A549 (cell line): ENCODE results near the gene ELOVL3. TPM values are rescaled to one million over a fixed set of nuclear protein-coding genes. Genes with fewer than 3 reads are reported as not detected.

Experiments
- ATAC-seq, 2 experiments: fragments of 200-7000 bp in 1 of 2; fragments of >200 bp in 1 of 2; cut with Nextera tagmentation in 1 of 2; cut with Tn5 transposase in 1 of 2; 3 replicates each; pipeline versions ENCODE4 v1.8.0 to v1.9.1; 2018 to 2020; ENCODE audit warnings: mild to moderate bottlenecking in 1 of 2, moderate library complexity in 1 of 2
- CTCF ChIA-PET: fragments of 300-600 bp; sonication (Branson Sonifier 250); formaldehyde crosslinking; extraction: SDS; loops from one replicate; lab custom pipeline; 2021; ENCODE audit warnings: antibody characterized with exemption, inconsistent platforms; lab: Yijun Ruan, JAX
- POLR2A ChIA-PET: fragments of 350-600 bp; formaldehyde crosslinking; extraction: SDS; loops from one replicate; lab custom pipeline; 2021; ENCODE audit warnings: antibody characterized with exemption, inconsistent platforms; lab: Yijun Ruan, JAX
- DNase-seq, 2 experiments: peaks; one replicate each; pipeline versions ENCODE4 v3.0.0 to v3.0.0-alpha.2; 2011 to 2016; ENCODE audit warnings: low read depth in 1 of 2, low spot score in 1 of 2
- FAIRE-seq: peaks from 2 replicates; lab custom pipeline; 2011; peaks lifted over from hg19 to GRCh38; lab: Jason Lieb, UNC
- H3K27ac ChIP-seq, 2 experiments: fragments of >200 bp; sonication (Bioruptor Twin); formaldehyde crosslinking; 3 replicates each; pipeline ENCODE4 v1.5.1; 2016 to 2017
- H3K4me1 ChIP-seq: fragments of >200 bp; sonication (Bioruptor Twin); formaldehyde crosslinking; 3 replicates; pipeline ENCODE4 v1.6.1; 2016
- H3K4me2 ChIP-seq: fragments of >200 bp; sonication (Bioruptor Twin); formaldehyde crosslinking; 3 replicates; pipeline ENCODE4 v1.6.1; 2016
- H3K4me3 ChIP-seq: fragments of >200 bp; sonication (Bioruptor Twin); formaldehyde crosslinking; 3 replicates; pipeline ENCODE4 v1.5.1; 2016
- H3K9me3 ChIP-seq: fragments of >200 bp; sonication (Bioruptor Twin); formaldehyde crosslinking; 3 replicates; pipeline ENCODE4 v1.6.1; 2016
- ATOH8 ChIP-seq: fragments of 250-450 bp; sonication (Bioruptor Pico); IDR thresholded peaks from 2 replicates; pipeline ENCODE4 v1.5.0; 2020; ENCODE audit warnings: low read depth, mild to moderate bottlenecking, moderate library complexity
- CEBPB ChIP-seq, 2 experiments: fragments of >200 bp in 1 of 2; sonication (Bioruptor Twin) in 1 of 2; formaldehyde crosslinking in 1 of 2; IDR thresholded peaks; 2 replicates each; pipeline ENCODE4 v1.6.1; 2012 to 2016
- E2F6 ChIP-seq: IDR thresholded peaks from 2 replicates; pipeline ENCODE4 v1.6.1; 2012; ENCODE audit warnings: low read depth, borderline replicate concordance
- EHF ChIP-seq: fragments of 250-450 bp; sonication (Bioruptor Pico); IDR thresholded peaks from 2 replicates; pipeline ENCODE4 v1.5.0; 2020; ENCODE audit warnings: mild to moderate bottlenecking
- EP300 ChIP-seq, 2 experiments: fragments of >200 bp; sonication (Bioruptor Twin); formaldehyde crosslinking; IDR thresholded peaks; 2 replicates in 1 of 2; 3 replicates in 1 of 2; pipeline ENCODE4 v1.6.1; 2016 to 2017
- FOXS1 ChIP-seq: fragments of 250-450 bp; sonication (Bioruptor Pico); IDR thresholded peaks from 2 replicates; pipeline ENCODE4 v1.5.0; 2020; ENCODE audit warnings: mild to moderate bottlenecking, moderate library complexity
- HMGXB4 ChIP-seq: fragments of 250-450 bp; sonication (Bioruptor Pico); IDR thresholded peaks from 2 replicates; pipeline ENCODE4 v1.5.0; 2021; ENCODE audit warnings: mild to moderate bottlenecking, moderate library complexity, borderline replicate concordance
- HOXB5 ChIP-seq: fragments of 250-450 bp; sonication (Bioruptor Pico); IDR thresholded peaks from 2 replicates; pipeline ENCODE4 v1.5.0; 2020; ENCODE audit warnings: mild to moderate bottlenecking, moderate library complexity
- KDM1A ChIP-seq: fragments of 200-600 bp; sonication (generic); IDR thresholded peaks from 2 replicates; pipeline ENCODE4 v1.6.1; 2016; ENCODE audit warnings: low read depth, mild to moderate bottlenecking
- MAFK ChIP-seq: fragments of 450-650 bp; IDR thresholded peaks from 2 replicates; pipeline ENCODE4 v1.6.1; 2014; ENCODE audit not compliant: partially characterized antibody
- NPAS2 ChIP-seq: fragments of 250-450 bp; sonication (Bioruptor Pico); IDR thresholded peaks from 2 replicates; pipeline ENCODE4 v1.8.0; 2022; ENCODE audit warnings: mild to moderate bottlenecking, moderate library complexity, borderline replicate concordance
- NR3C1 ChIP-seq: fragments of >200 bp; sonication (Bioruptor Twin); formaldehyde crosslinking; IDR thresholded peaks from 3 replicates; pipeline ENCODE4 v1.6.1; 2017
- PHF8 ChIP-seq: fragments of 200-600 bp; sonication (generic); IDR thresholded peaks from 2 replicates; pipeline ENCODE4 v1.6.1; 2016; ENCODE audit warnings: low read depth, mild to moderate bottlenecking, antibody characterized with exemption, moderate library complexity, borderline replicate concordance
- RARB ChIP-seq: fragments of 250-450 bp; sonication (Bioruptor Pico); IDR thresholded peaks from 2 replicates; pipeline ENCODE4 v1.8.0; 2021; ENCODE audit warnings: mild to moderate bottlenecking, moderate library complexity
- RFX5 ChIP-seq: fragments of 450-650 bp; IDR thresholded peaks from 2 replicates; pipeline ENCODE4 v1.7.1; 2014; ENCODE audit warnings: antibody characterized with exemption, mild to moderate bottlenecking, moderate library complexity
- USF2 ChIP-seq: fragments of 450-650 bp; IDR thresholded peaks from 2 replicates; pipeline ENCODE4 v1.6.1; 2014; ENCODE audit warnings: antibody characterized with exemption
- WGBS: methylation state at CpG from one replicate; pipeline ENCODE4 v1.1.6; 2017; ENCODE audit errors: missing lambda C conversion rate; 5-methylcytosine and 5-hydroxymethylcytosine counted together
- polyA plus RNA-seq, 4 experiments: library from polyadenylated mRNA; depleted of rRNA in 3 of 4; stranded (reverse); fragments of >200 nt; fragmentation: RNase III in 1 of 4; extraction: RNeasy Plus Mini Kit Qiagen cat#74134 plus additional on column Dnase treatment in 1 of 4; gene quantifications; 2 replicates in 3 of 4; 3 replicates in 1 of 4; pipeline ENCODE4 v1.2.3, GENCODE V29; 2011 to 2017
- TF ChIP-seq, protein P1 (sequence below): fragments of 200-600 bp; sonication (generic); IDR thresholded peaks from 2 replicates; pipeline ENCODE4 v1.6.1; 2016; ENCODE audit warnings: antibody characterized with exemption, mild to moderate bottlenecking, moderate library complexity

ELOVL3 gene
- polyA plus RNA-seq, 2 of the 4 experiments (the other 2 are of a cell fraction), result 0.22 to 0.53 TPM

GRCh38 chr10:102225646-102226541, at the start of gene ELOVL3 (continued):
- TF ChIP-seq E2F6, result peak; percentile 97
- TF ChIP-seq HOXB5, result 0 out of 2 replicates have a peak, but pooled peaks have one; percentile 48
- TF ChIP-seq CEBPB (IDR thresholded peaks at IDR 0.05), result no peak
- no peak for TF ChIP-seq HMGXB4 (CRISPR knock-in tag)
- peak; percentile 50; the same call in 1 of the 2 replicates for TF ChIP-seq RFX5
- TF ChIP-seq FOXS1 (CRISPR knock-in tag), result no peak
- TF ChIP-seq MAFK, result no peak
- peak; percentile 73; the same call in 1 of the 2 replicates for TF ChIP-seq ATOH8 (CRISPR knock-in tag)
- TF ChIP-seq USF2, result no peak
- TF ChIP-seq NR3C1, result no peak

DNA sequence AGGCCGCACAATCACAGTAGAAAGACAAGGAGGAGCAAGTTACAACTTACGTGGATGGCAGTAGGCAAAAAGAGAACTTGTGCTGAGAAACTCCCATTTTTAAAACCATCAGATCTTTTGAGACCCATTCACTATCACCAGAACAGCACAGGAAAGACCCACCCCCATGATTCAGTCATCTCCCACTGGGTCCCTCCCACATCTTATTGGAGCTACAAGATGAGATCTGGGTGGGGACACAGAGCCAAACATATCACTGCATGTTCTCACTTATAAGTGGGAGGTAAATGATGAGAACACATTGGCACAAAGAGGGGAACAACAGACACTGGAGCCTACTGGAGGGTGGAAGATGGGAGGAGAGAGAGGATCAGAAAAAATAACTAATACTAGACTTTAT, 41.5 kb upstream of the ELOVL3 start:
- ATAC-seq (no peak), DNase-seq (no peak), FAIRE-seq (no peak)
- 45% methylated on average over 2 of the region's 2 CpGs for WGBS
- POLR2A ChIA-PET, result no interaction called here
- H3K27ac ChIP-seq, result no peak overlapping the region
- no peak overlapping the region for H3K4me2 ChIP-seq
- TF ChIP-seq EHF (no peak), PHF8 (no peak), EP300 (IDR thresholded peaks at IDR 0.05) (no peak), KDM1A (no peak), NPAS2 (CRISPR knock-in tag) (no peak), RARB (no peak)
- TF ChIP-seq, protein P1, sequence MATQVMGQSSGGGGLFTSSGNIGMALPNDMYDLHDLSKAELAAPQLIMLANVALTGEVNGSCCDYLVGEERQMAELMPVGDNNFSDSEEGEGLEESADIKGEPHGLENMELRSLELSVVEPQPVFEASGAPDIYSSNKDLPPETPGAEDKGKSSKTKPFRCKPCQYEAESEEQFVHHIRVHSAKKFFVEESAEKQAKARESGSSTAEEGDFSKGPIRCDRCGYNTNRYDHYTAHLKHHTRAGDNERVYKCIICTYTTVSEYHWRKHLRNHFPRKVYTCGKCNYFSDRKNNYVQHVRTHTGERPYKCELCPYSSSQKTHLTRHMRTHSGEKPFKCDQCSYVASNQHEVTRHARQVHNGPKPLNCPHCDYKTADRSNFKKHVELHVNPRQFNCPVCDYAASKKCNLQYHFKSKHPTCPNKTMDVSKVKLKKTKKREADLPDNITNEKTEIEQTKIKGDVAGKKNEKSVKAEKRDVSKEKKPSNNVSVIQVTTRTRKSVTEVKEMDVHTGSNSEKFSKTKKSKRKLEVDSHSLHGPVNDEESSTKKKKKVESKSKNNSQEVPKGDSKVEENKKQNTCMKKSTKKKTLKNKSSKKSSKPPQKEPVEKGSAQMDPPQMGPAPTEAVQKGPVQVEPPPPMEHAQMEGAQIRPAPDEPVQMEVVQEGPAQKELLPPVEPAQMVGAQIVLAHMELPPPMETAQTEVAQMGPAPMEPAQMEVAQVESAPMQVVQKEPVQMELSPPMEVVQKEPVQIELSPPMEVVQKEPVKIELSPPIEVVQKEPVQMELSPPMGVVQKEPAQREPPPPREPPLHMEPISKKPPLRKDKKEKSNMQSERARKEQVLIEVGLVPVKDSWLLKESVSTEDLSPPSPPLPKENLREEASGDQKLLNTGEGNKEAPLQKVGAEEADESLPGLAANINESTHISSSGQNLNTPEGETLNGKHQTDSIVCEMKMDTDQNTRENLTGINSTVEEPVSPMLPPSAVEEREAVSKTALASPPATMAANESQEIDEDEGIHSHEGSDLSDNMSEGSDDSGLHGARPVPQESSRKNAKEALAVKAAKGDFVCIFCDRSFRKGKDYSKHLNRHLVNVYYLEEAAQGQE, result no peak
- H3K9me3 ChIP-seq, result peaks cover 19% of the 10 kb centered on the region
- CTCF ChIA-PET, result interaction anchor here (1.1 to 3.0 kb wide), 5 partner anchors 15 to 167 kb away, joined by 3 to 9 read pairs (median 4); no protein-coding TSS in a partner anchor
- H3K4me3 ChIP-seq, result no peak overlapping the region
- H3K4me1 ChIP-seq, result no peaks in the 10 kb centered on the region
